Measurements from ENCODE around the gene ZFPM1.

The ZFPM1 gene

DNA sequence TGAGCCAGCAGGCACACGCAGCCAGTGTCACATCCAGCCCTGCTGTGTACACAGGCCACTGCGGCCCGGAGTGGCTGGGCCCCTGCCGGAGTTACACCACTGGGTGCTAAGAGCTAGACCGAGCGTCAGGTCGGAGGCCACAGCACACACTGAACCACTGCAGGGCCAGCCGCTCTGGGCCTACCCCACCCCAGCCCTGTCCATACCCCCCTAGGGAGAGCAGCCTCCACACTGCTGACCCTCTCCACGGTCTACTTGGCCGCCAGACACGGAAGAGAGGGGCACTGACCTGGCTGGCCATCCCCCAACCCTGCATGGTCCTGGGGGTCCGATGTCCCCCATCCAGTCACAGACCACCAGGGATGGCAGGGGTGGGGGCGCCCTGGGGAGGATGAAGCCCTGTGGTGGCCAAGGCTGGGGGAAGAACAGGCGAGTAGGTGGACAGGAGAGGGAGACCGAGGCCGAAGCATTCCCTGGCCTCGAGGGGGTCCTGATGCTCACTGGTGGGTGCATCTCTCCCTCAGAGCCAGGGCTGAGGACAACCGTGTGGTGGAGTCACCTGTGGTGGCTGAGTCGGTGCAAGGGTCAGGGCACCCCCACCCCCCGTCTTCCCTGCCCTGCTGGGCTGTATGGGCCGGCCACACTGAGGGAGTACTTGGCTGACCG lies 82.2 kb downstream of the ZFPM1 start:
- no peaks in the 10 kb centered on the region for H3K36me3 ChIP-seq (ENCODE audit: insufficient read depth, low read length)
- no peak for TF ChIP-seq EZH2 (IDR thresholded peaks at IDR 0.05)
- no peak for TF ChIP-seq FOXP2 (optimal IDR thresholded peaks at IDR 0.05; ENCODE audit: control extremely low read depth, extremely low read length, insufficient read depth)
- no peak for TF ChIP-seq POLR2AphosphoS5 (IDR thresholded peaks at IDR 0.05; ENCODE audit: borderline replicate concordance, low read depth, low read length)
- no peak for DNase-seq (ENCODE audit: low read depth, low spot score)
- H3K27ac ChIP-seq: no peak overlapping the region
- H3K9me3 ChIP-seq (ENCODE audit: low read depth, low read length): no peaks in the 10 kb centered on the region
- peak overlapping the region; percentile 62 for H3K4me3 ChIP-seq
- no peak overlapping the region for H3K9ac ChIP-seq (ENCODE audit: insufficient read length)

DNA sequence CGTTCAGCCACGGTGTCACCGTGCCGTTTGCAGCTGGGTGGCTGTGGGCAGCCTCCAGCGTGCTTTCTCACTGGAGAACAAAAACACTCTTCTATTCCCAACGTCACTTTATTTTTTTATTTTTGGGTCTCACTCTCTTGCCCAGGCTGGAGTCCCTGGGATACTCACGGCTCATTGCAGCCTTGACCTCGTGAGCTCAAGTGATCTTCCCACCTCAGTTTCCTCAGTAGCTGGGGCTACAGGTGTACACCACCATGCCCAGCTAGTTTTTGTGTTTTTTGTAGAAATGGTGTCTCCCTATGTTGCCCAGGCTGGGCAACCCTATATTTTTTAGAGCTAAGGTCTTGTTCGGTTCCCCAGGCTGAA lies 82.8 kb downstream of the ZFPM1 start:
- TF ChIP-seq POLR2AphosphoS5 (IDR thresholded peaks at IDR 0.05; ENCODE audit: borderline replicate concordance, low read depth, low read length) (no peak), EZH2 (IDR thresholded peaks at IDR 0.05) (no peak), FOXP2 (optimal IDR thresholded peaks at IDR 0.05; ENCODE audit: control extremely low read depth, extremely low read length, insufficient read depth) (no peak)
- DNase-seq (ENCODE audit: low read depth, low spot score): no peak
- Histone ChIP-seq H3K9ac (ENCODE audit: insufficient read length) (no peak overlapping the region), H3K9me3 (ENCODE audit: low read depth, low read length) (no peaks in the 10 kb centered on the region), H3K27ac (no peak overlapping the region), H3K36me3 (ENCODE audit: insufficient read depth, low read length) (no peaks in the 10 kb centered on the region), H3K4me3 (no peak overlapping the region)

DNA sequence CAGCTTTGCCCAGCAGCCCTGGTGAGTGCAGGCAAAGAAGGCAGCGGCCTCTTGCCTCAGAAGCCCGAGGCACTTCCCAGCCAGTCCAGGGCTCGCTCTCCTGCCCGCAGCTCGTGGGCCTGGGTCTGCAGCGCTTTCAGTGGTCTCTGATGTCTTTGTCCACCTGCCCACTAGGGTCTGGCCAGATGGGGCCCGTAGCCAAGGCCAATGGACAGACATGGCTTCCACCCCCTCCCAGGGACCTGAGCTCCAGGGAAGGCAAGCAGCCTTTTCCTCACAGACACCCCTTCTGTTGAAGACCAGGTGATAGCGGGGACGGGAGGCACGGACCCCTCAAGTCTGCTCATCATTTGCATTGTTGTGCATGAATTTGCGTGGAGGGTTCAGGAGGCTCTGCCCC lies 83.4 kb downstream of the ZFPM1 start:
- H3K4me3 ChIP-seq: no peak overlapping the region
- no peaks in the 10 kb centered on the region for H3K36me3 ChIP-seq (ENCODE audit: insufficient read depth, low read length)
- H3K9ac ChIP-seq (ENCODE audit: insufficient read length): no peak overlapping the region
- H3K27ac ChIP-seq: no peak overlapping the region
- no peak for TF ChIP-seq EZH2 (IDR thresholded peaks at IDR 0.05)
- no peak for DNase-seq (ENCODE audit: low read depth, low spot score)
- H3K9me3 ChIP-seq (ENCODE audit: low read depth, low read length): no peaks in the 10 kb centered on the region

DNA sequence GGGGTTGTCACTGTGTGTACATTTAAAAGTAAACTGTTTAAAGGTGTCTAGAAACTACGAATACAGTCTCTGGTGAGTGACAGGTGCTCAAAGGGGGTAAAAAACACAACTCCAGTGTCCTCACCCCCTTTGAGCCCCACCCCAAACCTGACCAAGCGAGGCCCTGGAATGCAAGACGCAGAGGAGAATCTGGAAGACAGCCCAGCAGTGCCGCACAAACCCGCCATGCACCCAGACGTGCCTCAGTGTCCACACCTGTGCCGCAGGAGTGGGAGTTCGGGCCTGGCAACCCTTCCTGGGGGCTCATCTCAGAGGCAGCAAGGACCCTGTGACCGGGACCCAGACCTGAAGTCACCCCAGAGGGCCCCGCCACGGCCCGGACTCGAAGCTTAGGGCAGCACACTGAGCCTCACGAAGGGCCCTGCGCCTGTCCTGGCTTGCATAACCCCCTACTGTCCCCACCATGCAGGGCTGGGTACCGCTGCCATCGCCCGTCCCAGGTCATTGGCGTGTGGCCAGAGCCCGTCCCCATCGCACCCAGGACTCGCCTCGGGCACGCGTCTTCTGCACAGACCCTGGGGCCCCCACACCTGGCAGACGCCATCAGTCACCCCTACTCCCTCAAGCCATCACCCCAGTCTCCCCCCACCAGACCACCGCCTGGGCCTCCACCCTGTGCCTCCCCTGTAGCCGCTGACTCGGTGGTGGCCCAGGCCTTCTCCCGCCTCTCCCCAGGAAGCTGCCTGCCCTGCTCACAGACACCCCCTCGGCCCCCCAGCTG lies 84.1 kb downstream of the ZFPM1 start:
- no peak for DNase-seq (ENCODE audit: low read depth, low spot score)
- TF ChIP-seq EZH2 (IDR thresholded peaks at IDR 0.05) (no peak), POLR2AphosphoS5 (IDR thresholded peaks at IDR 0.05; ENCODE audit: borderline replicate concordance, low read depth, low read length) (no peak), FOXP2 (optimal IDR thresholded peaks at IDR 0.05; ENCODE audit: control extremely low read depth, extremely low read length, insufficient read depth) (no peak)
- Histone ChIP-seq H3K36me3 (ENCODE audit: insufficient read depth, low read length) (no peaks in the 10 kb centered on the region), H3K9ac (ENCODE audit: insufficient read length) (no peak overlapping the region), H3K9me3 (ENCODE audit: low read depth, low read length) (no peaks in the 10 kb centered on the region), H3K27ac (no peak overlapping the region), H3K4me3 (no peak overlapping the region)

DNA sequence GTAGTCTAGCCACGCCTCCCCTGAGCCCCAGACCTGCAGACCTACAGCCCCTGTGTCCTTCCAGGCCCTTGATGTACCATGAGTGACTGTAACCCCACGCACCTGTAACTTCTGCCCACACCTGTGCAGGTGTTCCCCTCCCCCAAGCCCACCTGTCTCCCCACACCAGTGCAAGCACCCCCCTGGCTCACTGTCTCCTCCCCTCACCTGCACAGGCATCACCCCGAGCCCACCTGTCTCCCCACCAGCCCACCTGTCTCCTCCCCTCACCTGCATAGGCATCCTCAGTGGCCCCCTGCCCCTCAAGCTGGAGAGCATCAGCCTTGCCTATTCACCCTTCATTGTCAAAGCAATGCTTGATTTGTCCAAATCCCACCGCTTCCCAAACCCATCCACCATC lies 84.8 kb downstream of the ZFPM1 start:
- no peak overlapping the region for H3K4me3 ChIP-seq
- H3K9ac ChIP-seq (ENCODE audit: insufficient read length): no peak overlapping the region
- H3K9me3 ChIP-seq (ENCODE audit: low read depth, low read length): no peaks in the 10 kb centered on the region
- no peak overlapping the region for H3K27ac ChIP-seq
- no peaks in the 10 kb centered on the region for H3K36me3 ChIP-seq (ENCODE audit: insufficient read depth, low read length)
- DNase-seq (ENCODE audit: low read depth, low spot score): no peak
- TF ChIP-seq EZH2 (IDR thresholded peaks at IDR 0.05) (no peak), POLR2AphosphoS5 (IDR thresholded peaks at IDR 0.05; ENCODE audit: borderline replicate concordance, low read depth, low read length) (no peak), FOXP2 (optimal IDR thresholded peaks at IDR 0.05; ENCODE audit: control extremely low read depth, extremely low read length, insufficient read depth) (no peak)

DNA sequence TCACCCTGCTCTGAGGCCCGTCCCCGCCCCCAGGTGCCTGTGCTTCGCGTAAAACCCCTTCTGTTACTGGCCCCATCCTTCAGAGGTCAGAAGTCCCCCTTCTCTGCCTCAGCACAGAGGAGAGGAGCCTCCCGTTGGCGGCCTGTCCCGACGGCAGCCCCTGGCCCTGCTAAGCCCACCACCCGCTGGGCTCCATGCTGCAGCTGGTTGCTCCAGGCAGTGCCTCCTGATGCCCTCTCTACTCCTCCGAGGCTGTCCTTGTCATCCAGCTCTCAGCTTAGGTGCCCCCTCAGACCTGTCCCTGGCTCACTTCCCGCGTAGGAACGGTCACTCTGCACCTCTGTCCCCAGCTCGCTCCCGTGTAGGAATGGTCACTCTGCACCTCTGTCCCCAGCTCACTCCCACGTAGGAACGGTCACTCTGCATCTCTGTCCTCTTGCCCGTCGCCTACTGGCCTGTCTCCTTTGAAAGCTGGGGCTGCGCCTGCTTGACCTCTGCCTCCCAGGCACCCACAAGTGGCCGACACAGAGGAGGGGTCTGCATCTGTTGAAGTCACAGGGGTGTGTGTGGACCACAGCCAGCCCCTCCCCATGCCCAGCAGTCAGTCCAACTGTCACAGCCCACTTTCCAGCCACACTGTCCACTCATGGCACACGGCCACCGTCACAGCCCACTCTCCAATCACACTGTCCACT lies 85.4 kb downstream of the ZFPM1 start:
- Histone ChIP-seq H3K9ac (ENCODE audit: insufficient read length) (no peak overlapping the region), H3K4me3 (no peak overlapping the region), H3K9me3 (ENCODE audit: low read depth, low read length) (no peaks in the 10 kb centered on the region), H3K36me3 (ENCODE audit: insufficient read depth, low read length) (no peaks in the 10 kb centered on the region), H3K27ac (no peak overlapping the region)
- TF ChIP-seq EZH2 (IDR thresholded peaks at IDR 0.05) (no peak), POLR2AphosphoS5 (IDR thresholded peaks at IDR 0.05; ENCODE audit: borderline replicate concordance, low read depth, low read length) (no peak), FOXP2 (optimal IDR thresholded peaks at IDR 0.05; ENCODE audit: control extremely low read depth, extremely low read length, insufficient read depth) (no peak)
- DNase-seq (ENCODE audit: low read depth, low spot score): no peak

DNA sequence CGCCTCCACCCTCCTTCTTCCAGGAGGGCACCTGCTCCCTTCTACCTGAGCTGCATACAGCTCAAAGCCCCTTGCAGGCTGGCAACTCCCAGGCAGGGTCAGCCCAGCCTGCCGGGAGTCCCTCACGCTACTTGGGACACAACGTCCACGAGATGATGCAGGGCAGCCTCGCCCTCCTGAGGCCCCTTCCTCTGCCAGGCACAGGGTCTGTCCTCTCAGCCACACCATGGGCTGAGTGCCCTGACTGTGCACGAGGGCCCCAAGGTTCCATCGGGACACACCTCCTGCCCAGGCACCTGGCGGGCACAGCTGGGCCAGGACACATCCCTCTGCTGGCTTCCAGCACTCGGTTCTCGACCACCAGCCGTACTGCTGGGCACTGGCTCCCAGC lies 86.2 kb downstream of the ZFPM1 start:
- no peak for TF ChIP-seq EZH2 (IDR thresholded peaks at IDR 0.05)
- no peak overlapping the region for H3K9ac ChIP-seq (ENCODE audit: insufficient read length)
- H3K4me3 ChIP-seq: no peak overlapping the region
- DNase-seq (ENCODE audit: low read depth, low spot score): no peak
- no peak overlapping the region for H3K27ac ChIP-seq
- H3K36me3 ChIP-seq (ENCODE audit: insufficient read depth, low read length): no peaks in the 10 kb centered on the region
- no peaks in the 10 kb centered on the region for H3K9me3 ChIP-seq (ENCODE audit: low read depth, low read length)

DNA sequence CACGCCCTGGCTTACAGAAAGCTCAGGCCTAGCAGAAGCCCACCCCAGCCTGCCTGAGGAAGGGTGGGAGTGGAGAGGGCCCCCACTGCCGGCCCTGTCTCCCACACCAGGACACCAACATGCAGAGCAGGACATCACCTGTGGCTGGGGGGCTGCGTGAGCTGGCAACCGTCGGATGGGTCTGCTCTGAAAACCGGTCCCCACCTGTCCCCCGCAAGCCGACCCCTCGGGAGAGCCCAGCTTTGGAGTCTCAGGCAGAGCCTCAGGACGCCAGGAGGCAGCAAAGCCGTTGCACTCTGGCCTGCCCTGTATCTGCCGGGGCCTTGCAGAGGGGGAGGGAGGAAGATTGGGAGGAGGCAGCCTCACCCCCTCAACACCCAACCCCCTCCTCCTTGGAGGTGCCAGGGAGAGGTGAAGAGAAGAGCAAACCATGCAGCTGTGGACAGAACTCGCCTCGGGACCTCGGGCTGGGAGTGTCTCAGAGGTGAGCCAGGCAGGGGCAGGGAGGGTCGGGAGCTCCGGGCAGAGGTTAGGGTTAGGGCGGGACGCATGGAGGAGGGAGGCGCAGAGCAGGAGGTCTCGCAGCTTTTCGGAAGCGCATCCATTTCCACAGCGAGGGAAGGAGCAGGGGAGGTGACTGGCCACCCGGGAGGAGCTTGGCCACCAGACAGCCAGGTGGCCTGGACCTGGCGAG lies 86.7 kb downstream of the ZFPM1 start:
- Histone ChIP-seq H3K36me3 (ENCODE audit: insufficient read depth, low read length) (no peaks in the 10 kb centered on the region), H3K27ac (no peak overlapping the region), H3K9me3 (ENCODE audit: low read depth, low read length) (no peaks in the 10 kb centered on the region), H3K9ac (ENCODE audit: insufficient read length) (no peak overlapping the region), H3K4me3 (no peak overlapping the region)
- TF ChIP-seq EZH2 (IDR thresholded peaks at IDR 0.05): no peak
- no peak for DNase-seq (ENCODE audit: low read depth, low spot score)
